ENCODE data around the gene CSMD2.

Gene CSMD2

DNA sequence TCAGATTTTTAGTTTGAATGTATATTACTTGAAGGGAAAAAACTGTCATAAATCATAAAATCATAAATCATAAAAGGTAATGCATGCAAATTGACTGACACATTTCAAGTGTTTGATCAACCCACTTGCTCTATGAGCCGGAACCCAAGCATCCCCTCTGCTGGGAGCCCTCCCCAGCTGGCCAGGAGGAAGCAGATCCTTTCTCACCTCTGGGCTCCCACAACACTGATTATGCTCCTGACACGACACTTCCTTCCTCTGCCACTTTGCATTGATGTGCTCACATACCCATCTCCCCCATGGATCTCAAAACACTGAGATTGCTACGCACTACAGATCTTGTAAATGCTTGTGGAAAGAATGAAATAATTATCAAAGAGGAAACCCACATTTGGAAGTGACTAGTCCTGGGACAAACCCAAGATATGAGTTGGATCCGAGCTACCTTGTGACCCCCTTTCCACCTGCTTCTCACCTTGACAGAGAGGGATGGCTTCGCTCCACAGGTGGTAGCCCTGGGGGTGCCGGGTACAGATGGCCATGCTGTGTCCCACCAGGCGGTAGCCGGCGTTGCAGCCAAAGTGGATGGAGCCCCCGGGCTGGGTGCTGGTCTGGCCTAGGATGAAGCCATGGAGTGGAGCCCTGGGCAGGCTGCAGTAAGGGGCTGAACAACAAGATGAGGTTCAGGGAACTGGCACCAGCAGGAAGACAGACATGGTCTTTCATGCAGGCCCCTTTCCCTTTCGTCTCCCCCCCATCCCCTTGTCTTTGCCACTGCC, 588.0 kb downstream of the CSMD2 start:
- no peak for DNase-seq

GRCh38 chr1:33575324-33575879, 589.6 kb downstream of the CSMD2 start:
- no peak for DNase-seq

DNA sequence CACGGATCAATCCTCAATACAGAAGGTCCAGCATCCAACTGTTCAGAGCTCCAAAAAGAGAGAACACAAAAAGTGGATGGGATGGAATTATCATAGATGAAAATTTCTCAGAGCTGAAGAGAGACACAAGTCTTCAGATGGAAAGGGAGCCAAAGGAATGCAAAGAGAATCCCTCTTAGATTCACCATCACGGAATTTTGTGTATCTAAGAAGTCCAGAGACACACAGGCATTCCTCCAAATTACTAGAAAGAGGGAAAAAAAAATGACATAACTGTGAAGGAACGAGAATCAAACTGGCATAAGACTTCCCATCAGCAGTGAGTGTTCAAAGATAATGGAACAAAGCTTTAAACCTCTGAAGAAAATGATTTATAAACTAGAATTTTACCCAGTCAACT, 591.4 kb downstream of the CSMD2 start:
- DNase-seq: no peak

GRCh38 chr1:33572387-33572786, 592.6 kb downstream of the CSMD2 start:
- DNase-seq: no peak

DNA sequence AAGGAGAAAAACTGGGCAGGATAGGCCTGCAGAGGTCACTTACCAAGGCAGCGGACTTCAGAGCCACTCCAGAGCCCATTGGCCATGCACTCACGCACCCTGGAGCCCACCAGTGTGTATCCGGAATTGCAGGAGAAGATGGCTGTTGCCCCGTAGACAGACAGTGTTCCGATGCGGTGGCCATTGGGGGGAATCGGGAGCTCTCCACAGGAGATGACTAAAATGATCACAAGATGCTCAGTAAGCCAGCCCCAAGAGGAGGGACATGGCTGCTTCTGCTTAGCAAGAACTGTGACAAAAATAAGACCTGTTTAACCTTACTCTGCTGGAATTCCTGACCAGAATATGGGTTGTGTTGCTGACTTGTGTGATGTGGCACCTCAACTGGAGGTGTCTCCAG, 595.7 kb downstream of the CSMD2 start:
- no peak for DNase-seq

- no peak for DNase-seq
Observed at GRCh38 chr1:33563699-33564098, 601.3 kb downstream of the CSMD2 start.

GRCh38 chr1:33562563-33562962, 602.5 kb downstream of the CSMD2 start:
- no peak for DNase-seq

DNA sequence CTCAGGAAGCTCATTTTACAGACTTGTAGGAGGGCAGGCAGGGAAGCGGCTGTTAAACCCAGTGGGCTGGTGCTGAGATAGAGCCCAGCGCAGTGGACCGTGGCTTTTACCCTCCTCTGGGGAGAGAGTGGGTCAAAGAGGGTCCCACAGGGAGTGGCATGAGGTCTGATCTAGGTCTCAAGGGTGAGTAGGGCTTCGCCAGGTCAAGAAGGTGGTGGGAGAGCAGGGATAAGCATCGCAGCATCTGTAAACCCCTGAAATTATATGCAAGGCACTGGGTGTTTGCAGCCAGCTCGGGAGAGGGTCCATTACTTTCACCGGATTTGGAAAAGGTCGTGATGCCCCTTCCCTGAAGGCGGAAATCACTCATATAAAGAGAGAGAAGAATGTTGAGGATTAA, 603.5 kb downstream of the CSMD2 start:
- no peak for DNase-seq

GRCh38 chr1:33560680-33561079, 604.4 kb downstream of the CSMD2 start:
- no peak for DNase-seq

DNA sequence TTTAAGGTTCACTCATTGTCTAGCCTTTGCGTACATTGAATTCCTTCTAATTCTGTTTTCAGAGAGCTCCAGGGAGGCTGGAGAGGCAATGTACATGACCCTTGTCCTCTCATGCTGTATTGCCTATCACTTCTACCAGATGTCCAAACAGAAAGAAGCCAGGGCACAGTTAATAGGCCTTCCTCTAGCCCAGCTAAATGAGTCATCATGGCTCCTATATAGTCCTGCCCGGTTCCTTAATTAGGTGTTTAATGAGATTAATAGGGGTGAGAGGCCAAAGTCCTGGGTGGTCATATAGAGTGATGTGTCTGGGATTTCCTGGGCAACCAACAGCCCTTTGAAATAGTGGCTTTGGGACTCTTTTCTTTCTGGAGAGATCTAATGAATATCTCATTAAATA, 616.3 kb downstream of the CSMD2 start:
- DNase-seq: no peak

DNA sequence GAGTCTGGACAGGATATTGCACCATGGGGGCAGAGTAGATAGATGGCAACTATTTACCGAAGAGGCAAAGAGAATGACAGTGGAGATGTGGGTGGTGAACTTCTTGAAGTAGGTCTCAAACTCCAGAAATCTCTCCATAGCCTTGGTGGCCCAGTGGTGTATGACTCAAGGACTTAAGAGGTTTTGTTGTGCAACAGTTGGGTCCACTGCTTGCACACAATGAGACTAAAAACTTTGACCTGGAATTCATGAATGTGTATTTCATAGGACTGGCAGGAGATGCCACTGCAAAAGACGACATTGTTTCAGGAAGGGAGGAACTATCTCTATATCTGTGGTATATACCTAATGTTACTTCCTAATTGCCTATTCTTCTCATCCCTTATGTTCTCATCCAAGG, 616.7 kb downstream of the CSMD2 start:
- DNase-seq: no peak

- no peak for DNase-seq
Observed at GRCh38 chr1:33547576-33547975, 617.5 kb downstream of the CSMD2 start.

DNA sequence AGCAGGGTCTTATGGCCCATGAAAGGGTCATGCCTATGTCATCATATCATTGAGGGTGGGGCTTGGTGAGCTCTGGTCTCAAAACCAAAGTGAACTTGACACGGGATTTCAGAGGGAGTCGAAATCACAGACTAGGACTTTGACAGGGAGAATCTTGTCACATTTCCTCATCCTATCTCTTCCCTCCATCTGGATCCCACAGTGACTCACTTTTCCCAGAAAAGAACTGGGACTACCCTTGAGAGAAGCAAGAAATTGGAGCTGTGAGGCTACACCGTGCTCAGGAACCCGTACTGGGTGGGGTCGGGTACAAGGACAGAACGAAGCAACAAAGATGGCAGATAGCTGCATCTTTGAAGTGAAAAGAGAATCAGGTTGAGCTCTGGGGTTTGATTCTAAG, 623.1 kb downstream of the CSMD2 start:
- DNase-seq: no peak

DNA sequence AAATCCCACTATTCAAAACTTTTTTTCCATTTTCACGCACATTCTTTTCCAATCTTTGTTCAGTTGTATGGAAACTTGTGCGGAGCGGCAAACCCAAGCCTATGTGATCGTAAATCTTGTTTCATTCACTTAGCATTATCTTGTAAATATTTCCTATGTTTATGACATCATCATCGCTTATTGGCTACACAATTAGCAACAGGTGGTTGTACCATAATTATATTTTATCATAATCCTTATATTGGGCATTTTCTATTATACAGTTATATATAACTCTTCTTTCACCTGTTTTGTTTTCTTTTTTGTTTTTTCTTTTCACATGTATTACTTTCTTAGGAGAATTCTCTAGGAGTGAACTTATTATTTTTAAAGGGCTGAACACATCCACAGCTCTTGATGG, 627.1 kb downstream of the CSMD2 start:
- no peak for DNase-seq

DNA sequence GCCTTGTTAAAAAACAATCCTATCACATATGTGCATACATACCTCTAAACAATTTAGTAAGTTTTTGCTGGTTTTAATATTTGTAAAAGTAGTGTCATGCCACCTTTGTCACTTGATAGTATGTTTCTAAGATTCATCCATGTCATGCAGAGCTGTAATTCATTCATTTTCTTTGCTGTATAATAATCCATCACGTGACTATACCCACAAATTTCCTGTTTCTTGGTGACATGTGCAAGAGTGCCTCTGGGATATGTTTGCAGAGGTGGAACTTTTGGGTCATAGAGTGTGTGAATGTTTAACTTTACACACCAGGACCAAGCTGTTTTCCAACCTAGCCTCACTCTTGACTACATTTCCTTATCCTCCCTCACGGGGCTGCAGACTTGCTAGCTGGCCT, 629.7 kb downstream of the CSMD2 start:
- DNase-seq: no peak

GRCh38 chr1:33532936-33533335, 632.1 kb downstream of the CSMD2 start:
- no peak for DNase-seq

- DNase-seq: no peak
Observed at GRCh38 chr1:33532250-33532649, 632.8 kb downstream of the CSMD2 start.

DNA sequence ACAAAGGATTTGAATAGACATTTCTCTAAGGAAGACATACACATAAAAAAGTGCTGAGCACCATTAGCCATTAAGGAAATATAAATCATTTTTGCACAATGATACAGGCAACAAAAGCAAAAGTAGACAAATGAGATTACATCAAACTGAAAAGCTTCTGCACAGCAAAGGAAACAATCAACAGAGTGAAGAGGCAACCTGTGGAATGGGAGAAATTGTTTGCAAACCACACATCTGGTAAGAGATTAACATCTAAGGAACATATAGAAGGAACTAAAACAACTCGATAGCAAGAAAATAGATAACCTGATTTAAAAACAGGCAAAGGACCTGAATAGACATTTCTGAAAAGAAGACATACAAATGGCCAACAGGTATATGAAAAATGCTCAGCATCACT, 635.1 kb downstream of the CSMD2 start:
- no peak for DNase-seq

- no peak for DNase-seq
Observed at GRCh38 chr1:33527934-33528333, 637.1 kb downstream of the CSMD2 start.

GRCh38 chr1:33524586-33524985, 640.4 kb downstream of the CSMD2 start:
- no peak for DNase-seq

DNA sequence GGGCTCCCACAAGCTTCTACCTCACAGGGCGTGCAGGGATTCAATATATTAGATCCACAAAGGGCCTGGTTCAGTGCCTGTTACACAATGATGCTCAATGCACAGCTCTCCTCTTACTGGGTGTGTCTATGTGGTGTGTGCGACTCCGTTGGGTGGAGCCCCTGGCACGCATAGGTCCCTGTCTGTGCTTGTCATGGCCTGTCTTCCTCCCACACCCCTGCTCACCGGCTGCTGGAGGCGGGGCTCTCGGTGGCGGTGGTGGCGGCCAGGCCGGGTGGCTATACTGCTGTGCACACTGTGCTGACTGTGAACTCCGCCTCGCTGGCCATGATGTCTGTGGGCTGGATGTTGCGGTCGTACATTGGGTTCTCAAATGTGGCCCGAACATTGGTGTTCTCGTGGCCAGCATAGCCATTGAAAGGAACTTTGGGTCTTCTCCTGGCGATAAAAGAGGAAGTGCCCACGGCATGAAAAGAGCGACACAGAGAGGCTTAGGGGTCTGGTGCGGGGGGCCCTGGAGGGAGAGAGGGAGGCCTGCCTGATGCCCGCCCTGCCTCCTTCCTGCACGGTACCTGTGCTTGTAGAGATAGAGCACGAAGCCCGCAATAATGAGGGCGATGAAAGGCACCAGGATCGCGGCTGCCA, 645.7 kb downstream of the CSMD2 start:
- DNase-seq: no peak

DNA sequence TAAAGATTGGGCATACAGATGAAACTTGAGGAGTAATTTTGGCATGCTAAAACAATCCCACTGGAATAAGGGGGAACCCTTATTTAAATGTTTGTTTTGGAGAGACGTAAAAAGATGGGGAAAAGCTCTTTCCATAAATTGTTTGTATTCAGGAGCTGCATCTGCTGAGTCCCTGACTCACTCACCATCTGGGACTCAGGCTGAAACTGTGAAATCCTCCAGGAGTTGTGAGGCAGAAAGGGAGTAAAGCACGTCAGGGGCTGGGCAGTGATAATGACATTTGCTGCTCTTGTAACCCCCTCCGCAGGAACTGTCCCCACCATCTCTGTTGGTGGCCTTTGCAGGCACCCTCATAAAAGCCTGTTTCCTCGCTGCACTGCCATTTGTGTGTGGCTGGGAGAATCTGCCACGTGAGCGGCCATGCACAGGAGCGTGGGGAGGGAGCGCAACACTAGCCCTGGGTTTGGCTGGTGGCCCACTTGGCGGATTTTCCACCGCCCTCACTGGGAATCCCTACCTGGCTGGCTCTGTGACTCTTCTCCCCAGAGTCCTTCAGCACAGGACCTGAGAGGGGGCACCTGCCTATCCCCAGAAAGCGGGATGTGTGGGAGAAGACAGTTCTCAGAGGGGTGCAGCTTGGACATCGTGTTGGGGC, 647.3 kb downstream of the CSMD2 start:
- no peak for DNase-seq

- no peak for DNase-seq
Observed at GRCh38 chr1:33516891-33517567, 648.0 kb downstream of the CSMD2 start.
